ENCODE data around the gene ARHGDIB.
A peak's percentile ranks its signal among the peaks of the same experiment; 100 is the strongest.

The ARHGDIB gene

GRCh38 chr12:14982562-14982961, 21.2 kb upstream of the ARHGDIB start:
- no peak for DNase-seq

GRCh38 chr12:14981049-14981448, 19.6 kb upstream of the ARHGDIB start:
- DNase-seq: no peak

- no peak for DNase-seq
These were observed 18.1 kb upstream of the ARHGDIB start for GRCh38 chr12:14979468-14979867.

- no peak for DNase-seq
These were observed 15.3 kb upstream of the ARHGDIB start for GRCh38 chr12:14976658-14977057.

- no peak for DNase-seq
These were observed 14.1 kb upstream of the ARHGDIB start for GRCh38 chr12:14975457-14975856.

GRCh38 chr12:14974633-14975032, 13.2 kb upstream of the ARHGDIB start:
- peak; percentile 40 for DNase-seq

- DNase-seq: peak; percentile 89
These were observed 11.4 kb upstream of the ARHGDIB start, which contains the start of gene PDE6H for GRCh38 chr12:14972816-14973215. Gene PDE6H, plus strand, starts transcription at chr12:14973042. Its CDS starts 4,971 bp downstream, at chr12:14978013.

GRCh38 chr12:14970473-14970872, 9.1 kb upstream of the ARHGDIB start:
- DNase-seq: no peak

- peak; percentile 73 for DNase-seq
These were observed 7.1 kb upstream of the ARHGDIB start for GRCh38 chr12:14968478-14968877.

GRCh38 chr12:14965221-14965620, 3.8 kb upstream of the ARHGDIB start:
- no peak for DNase-seq

- no peak for DNase-seq
These were observed 3.0 kb upstream of the ARHGDIB start for GRCh38 chr12:14964406-14964805.

- DNase-seq: no peak
These were observed 2.1 kb upstream of the ARHGDIB start for GRCh38 chr12:14963520-14963919.

- no peak for DNase-seq
These were observed 1.4 kb upstream of the ARHGDIB start for GRCh38 chr12:14962797-14963196.

- no peak for DNase-seq
These were observed 745 bp upstream of the ARHGDIB start for GRCh38 chr12:14962153-14962539.

GRCh38 chr12:14960548-14961465, 594 bp downstream of the ARHGDIB start:
- DNase-seq: no peak

- DNase-seq: no peak
These were observed 1.4 kb downstream of the ARHGDIB start for GRCh38 chr12:14959916-14960496.

GRCh38 chr12:14959463-14959862, 1.9 kb downstream of the ARHGDIB start:
- DNase-seq: no peak

GRCh38 chr12:14959126-14959440, 2.3 kb downstream of the ARHGDIB start:
- no peak for DNase-seq

GRCh38 chr12:14958361-14959125, 2.9 kb downstream of the ARHGDIB start:
- DNase-seq: no peak

- peak; percentile 13 for DNase-seq
These were observed 3.7 kb downstream of the ARHGDIB start for GRCh38 chr12:14957551-14958168.

- DNase-seq: no peak
These were observed 4.5 kb downstream of the ARHGDIB start for GRCh38 chr12:14956905-14957304.

GRCh38 chr12:14956024-14956891, 5.1 kb downstream of the ARHGDIB start:
- peak; percentile 81 for DNase-seq
